HUES6 (cell line): ENCODE measurements around the gene EXOC6B.

Experiments
- H3K27ac ChIP-seq: 2 replicates; pipeline ENCODE4 v1.7.0; 2013; ENCODE audit warnings: low read depth, mild to moderate bottlenecking, low read length, inconsistent platforms
- H3K27me3 ChIP-seq: 2 replicates; pipeline ENCODE4 v1.6.1; 2013; ENCODE audit warnings: low read length; ENCODE audit not compliant: control insufficient read depth, insufficient read depth
- H3K36me3 ChIP-seq: 2 replicates; pipeline ENCODE4 v1.6.1; 2013; ENCODE audit warnings: low read length; ENCODE audit not compliant: control insufficient read depth, insufficient read depth
- H3K4me1 ChIP-seq: 2 replicates; pipeline ENCODE4 v1.6.1; 2013; ENCODE audit warnings: low read length; ENCODE audit not compliant: control insufficient read depth, insufficient read depth
- H3K4me3 ChIP-seq: 2 replicates; pipeline ENCODE4 v1.5.1; 2013; ENCODE audit warnings: low read depth, low read length
- H3K9ac ChIP-seq: one replicate; pipeline ENCODE4 v1.6.1; 2013; ENCODE audit warnings: mild to moderate bottlenecking, low read length
- H3K9me3 ChIP-seq: 2 replicates; pipeline ENCODE4 v1.6.1; 2013; ENCODE audit warnings: low read depth, low read length; ENCODE audit not compliant: control insufficient read depth, insufficient read depth

Gene EXOC6B

DNA sequence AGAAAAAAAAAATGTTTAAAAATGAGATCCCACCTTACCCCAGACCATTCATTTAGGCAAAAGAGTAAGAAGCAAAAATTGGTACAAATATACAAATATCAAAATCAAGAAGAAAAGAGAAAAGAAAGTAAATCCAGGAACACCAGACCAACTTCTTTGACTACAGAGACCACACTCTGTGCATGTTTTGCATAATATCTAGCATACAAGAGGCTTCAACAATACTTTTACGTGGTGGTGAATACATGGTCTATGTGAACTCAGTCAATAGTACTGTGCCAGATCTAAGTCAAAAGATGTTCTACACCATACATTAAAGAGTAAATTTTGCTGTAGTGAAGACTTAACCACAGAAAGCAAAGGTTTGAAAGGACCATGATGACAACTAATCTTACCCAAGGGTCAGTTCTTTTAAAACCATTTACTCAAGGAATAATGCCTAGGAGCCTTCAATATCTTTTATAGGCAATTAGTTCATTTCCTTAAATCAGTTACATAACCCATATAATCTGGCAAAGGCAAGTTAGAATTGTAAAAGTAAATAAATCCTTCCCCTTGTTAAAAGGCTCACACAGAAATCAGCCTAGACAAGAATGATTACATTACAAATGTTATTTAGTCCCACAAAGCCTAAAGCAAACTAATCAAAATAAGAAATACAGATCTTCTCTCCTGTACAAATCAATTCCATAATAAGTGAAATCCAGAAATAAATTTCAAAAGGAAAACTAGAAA lies 115.2 kb downstream of the EXOC6B start:
- Histone ChIP-seq H3K9ac (no peak overlapping the region), H3K36me3 (0 out of 2 replicates have a peak, but pooled peaks cover 2% of the 10 kb centered on the region), H3K4me3 (no peak overlapping the region), H3K9me3 (no peaks in the 10 kb centered on the region), H3K27me3 (no peaks in the 10 kb centered on the region), H3K4me1 (no peaks in the 10 kb centered on the region), H3K27ac (no peak overlapping the region)

DNA sequence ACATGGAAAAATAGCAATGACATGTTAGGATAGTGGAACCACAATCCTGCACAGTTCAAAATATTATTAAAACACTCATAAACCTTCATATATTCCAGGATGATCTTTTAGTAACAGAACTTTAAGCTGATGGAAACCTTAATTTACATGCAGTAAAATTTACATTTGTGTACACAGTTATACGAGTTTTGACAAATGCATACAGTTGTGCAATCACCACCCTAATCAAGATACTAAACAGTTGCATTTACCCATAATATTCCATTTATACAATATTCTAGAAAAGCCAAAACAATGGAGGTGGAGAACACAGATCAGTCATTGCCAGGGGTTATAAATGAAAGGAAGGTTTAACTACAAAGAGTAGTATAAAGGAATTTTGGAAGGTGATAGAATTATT lies 117.6 kb downstream of the EXOC6B start:
- Histone ChIP-seq H3K9me3 (no peaks in the 10 kb centered on the region), H3K4me1 (no peaks in the 10 kb centered on the region), H3K4me3 (no peak overlapping the region), H3K27me3 (no peaks in the 10 kb centered on the region), H3K9ac (no peak overlapping the region), H3K27ac (no peak overlapping the region), H3K36me3 (0 out of 2 replicates have a peak, but pooled peaks cover 2% of the 10 kb centered on the region)

DNA sequence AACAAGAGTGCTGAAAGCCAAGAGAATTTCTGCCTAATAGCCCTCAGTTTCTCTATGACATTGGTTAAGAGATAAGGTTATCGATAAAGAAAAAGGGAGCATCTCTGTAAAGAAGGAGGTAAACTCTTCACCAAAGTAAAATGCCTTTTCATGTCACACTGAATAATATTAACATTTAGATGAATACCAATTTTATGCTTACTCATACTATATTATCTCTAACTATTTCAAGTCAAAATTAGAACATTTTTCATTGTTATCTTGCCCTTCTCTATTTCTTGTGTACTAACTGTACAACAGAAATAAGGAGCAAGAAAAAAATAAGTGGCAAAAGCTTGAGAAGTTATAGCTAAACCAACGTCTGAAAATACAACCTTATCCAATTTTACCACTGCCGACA lies 127.5 kb downstream of the EXOC6B start:
- Histone ChIP-seq H3K4me1 (peaks cover 8% of the 10 kb centered on the region), H3K36me3 (no peaks in the 10 kb centered on the region), H3K9me3 (no peaks in the 10 kb centered on the region), H3K27ac (no peak overlapping the region), H3K4me3 (no peak overlapping the region), H3K27me3 (no peaks in the 10 kb centered on the region), H3K9ac (no peak overlapping the region)

DNA sequence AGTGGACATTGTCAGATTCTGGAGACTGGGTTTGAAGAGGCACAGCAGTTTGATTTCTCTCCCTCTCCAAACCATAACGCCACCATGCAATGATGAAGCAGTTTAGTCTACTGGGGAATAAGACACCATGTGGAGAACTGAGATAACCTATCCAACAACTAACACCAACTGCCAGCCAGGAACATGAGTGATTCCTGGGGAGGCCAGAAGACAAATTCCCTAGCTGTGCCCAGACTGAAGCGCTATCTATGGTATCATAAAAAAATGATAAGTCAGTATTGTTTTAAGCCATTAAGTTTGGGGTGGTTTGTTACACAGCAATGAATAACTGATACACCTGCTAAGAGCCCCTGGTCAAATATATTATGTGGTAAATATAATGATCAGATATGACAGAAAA lies 129.3 kb downstream of the EXOC6B start:
- Histone ChIP-seq H3K9me3 (no peaks in the 10 kb centered on the region), H3K4me1 (peaks cover 8% of the 10 kb centered on the region), H3K4me3 (no peak overlapping the region), H3K36me3 (no peaks in the 10 kb centered on the region), H3K9ac (no peak overlapping the region), H3K27me3 (no peaks in the 10 kb centered on the region), H3K27ac (no peak overlapping the region)

DNA sequence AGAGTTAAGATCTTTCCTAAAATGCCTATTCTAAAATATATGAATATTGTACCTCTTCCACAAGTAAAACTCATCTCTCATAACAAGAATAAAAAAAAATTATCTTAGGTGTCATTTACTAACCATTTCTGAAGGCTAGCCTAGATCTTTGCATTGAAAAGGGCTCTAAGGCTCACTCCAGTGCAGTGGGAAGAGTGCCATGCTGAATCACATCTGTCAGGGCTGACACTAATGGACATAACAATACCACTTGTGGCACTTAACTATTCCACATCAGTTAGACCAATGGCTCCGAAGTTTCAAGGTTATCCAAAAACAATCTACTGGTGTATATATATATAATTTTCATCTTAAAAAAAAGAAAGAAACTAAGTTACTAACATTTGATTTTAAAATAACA lies 130.2 kb downstream of the EXOC6B start:
- Histone ChIP-seq H3K4me3 (no peak overlapping the region), H3K9ac (no peak overlapping the region), H3K9me3 (no peaks in the 10 kb centered on the region), H3K4me1 (peaks cover 8% of the 10 kb centered on the region), H3K27ac (no peak overlapping the region), H3K36me3 (no peaks in the 10 kb centered on the region), H3K27me3 (no peaks in the 10 kb centered on the region)

DNA sequence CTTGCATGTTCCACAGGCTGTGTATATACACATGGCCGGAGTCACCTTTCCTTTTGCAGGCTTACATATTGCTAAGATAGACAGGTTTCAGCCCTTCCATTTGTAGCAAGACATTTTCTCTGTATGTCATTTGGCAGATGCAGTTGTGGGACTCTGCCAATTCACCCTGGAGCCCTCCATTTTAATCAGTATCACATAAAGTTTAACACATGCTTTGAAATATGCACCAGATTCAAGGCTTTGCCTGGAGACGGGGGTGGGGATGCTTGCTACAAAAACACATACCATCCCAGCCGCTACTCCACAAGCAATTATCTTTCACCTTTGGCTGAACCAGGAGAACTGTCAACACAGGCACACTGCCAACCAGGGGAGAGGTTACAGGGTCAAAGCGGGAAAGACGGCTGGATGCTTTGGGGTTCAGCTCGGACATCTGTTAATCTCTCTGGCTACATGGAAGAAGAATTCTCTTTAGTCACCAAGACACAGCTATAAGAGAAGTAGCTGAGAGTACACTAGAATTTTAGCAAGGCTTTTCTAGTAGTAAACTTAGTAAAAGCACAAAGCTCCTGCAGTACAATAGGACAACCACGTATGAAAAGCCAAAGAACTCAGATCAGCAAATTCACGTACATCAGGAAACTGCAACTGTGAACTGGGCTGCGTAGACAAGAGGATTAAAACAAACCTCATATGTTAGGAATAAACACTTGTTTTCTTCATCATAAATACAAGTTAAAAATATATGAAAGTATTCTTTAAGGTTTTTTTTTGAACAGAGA lies 130.9 kb downstream of the EXOC6B start:
- no peaks in the 10 kb centered on the region for H3K9me3 ChIP-seq
- no peaks in the 10 kb centered on the region for H3K27me3 ChIP-seq
- no peak overlapping the region for H3K4me3 ChIP-seq
- no peaks in the 10 kb centered on the region for H3K36me3 ChIP-seq
- no peak overlapping the region for H3K27ac ChIP-seq
- H3K4me1 ChIP-seq: peaks cover 8% of the 10 kb centered on the region
- H3K9ac ChIP-seq: no peak overlapping the region

DNA sequence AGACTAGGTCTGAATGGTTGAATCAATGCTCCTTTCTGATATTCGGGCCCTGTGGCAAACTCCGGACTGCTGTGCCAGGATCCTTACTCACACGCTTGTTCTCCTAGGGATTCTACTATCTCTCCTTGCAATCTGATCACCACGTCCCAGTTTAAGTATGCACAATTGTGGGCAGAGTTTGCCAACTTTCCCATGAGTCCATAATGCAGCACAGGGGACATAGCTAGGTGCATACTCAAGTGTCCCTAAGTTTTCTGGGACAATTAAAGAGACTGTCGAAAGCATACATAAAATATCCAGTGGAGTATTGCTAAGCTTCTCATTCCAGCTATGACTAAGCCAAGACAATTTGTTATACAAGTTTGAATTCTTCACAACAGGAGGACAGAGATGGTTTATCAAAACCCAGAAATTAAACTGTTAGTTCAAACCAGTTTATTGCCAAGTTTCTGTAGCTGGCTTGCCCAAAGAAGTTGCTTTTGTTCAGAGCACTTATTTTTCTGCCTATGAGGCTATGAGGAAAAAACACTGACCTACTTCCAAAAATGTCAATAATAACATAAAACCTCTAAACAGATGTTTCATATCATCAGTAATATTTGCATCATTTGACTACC lies 136.1 kb downstream of the EXOC6B start:
- Histone ChIP-seq H3K9ac (no peak overlapping the region), H3K4me3 (no peak overlapping the region), H3K9me3 (no peaks in the 10 kb centered on the region), H3K4me1 (peaks cover 4% of the 10 kb centered on the region), H3K27ac (no peak overlapping the region), H3K36me3 (no peaks in the 10 kb centered on the region), H3K27me3 (no peaks in the 10 kb centered on the region)

DNA sequence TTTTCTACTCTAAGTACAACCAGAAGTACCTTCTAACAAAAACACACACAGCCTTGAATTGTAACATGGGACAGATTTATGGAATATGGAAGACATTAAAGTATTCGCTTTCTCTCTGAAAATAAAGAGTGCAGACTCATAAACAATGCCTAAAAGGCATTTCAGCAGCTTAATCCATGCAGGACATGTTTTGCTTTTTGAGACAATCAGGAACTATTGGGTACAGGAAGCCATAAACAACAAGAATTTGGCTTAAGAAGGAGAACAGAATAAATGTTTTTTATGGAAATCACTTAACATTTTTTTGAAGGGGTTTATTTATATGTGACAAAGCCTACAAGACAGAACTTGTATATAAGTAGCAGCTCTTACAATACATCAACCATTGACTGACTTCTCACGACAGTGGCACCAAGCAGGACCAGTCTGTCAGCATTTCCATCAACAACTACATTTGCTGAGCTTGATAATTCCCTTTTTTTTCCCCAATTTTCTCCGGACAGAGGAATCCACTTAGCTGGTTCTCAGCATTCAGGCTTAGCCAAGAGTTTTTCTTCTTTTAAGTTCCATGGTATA lies 140.1 kb downstream of the EXOC6B start:
- Histone ChIP-seq H3K27me3 (no peaks in the 10 kb centered on the region), H3K36me3 (no peaks in the 10 kb centered on the region), H3K9ac (no peak overlapping the region), H3K9me3 (no peaks in the 10 kb centered on the region), H3K27ac (no peak overlapping the region), H3K4me1 (no peaks in the 10 kb centered on the region), H3K4me3 (no peak overlapping the region)

DNA sequence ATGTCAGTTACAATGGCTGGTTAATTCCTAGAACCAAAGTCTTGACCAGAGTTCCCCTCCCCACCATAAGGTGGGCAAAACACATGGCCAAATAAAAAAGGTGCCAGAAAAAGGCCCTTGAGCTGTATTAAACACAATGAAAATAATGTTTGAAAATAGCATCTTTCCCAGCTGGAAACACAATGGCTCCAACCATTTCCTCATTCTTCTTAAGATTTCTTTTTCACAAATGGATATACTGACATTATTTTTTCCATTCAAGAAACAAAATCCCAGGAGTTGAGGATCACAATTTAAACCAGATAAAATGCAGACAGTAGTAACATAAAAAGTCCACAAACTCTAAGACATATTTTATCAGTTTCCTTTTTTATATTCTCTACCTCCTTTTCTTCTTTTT lies 143.8 kb downstream of the EXOC6B start:
- no peaks in the 10 kb centered on the region for H3K9me3 ChIP-seq

DNA sequence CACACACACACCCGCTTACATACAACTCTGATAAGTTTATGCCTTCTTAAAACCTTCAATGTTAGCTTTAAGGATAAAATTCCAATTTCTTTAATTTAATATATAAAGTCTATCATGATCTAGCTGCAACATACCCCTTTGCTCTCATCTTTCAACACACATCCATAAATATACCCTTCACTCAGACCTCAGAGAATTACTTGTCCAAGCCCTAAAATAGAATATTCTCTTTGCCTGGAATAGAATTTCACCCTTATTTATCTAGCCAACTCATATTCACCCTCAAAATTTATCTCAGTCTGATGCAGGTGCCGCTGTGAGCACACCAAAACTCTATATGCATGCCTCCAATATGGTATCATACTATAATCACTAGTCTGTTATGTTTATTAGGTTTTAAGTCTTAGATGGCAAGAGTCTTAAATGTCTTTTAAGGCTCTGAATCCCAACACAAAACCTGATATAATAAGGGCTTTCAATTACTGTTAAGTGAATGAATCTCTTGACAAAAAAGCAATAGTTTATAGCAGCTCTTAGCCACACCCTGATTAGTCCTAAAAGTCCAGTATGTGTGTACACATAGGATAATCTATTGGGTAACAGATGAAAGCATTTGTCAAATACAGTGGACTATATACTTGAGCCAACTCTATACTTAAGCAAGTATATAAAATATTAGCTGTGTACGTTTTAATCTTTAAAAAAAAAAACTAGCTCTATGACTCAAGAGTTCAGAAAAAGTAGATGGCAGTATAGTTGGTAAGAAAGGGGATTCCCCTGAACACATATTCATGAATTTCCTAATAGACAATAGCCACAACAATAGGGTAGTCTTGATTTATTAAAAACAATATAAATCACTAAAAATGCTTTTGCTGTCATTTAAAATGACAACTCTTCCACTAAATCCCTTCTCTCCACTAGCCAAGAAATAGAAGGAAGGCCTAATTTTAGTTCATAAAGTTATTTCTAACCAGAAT lies 144.5 kb downstream of the EXOC6B start:
- no peaks in the 10 kb centered on the region for H3K27me3 ChIP-seq
- H3K9ac ChIP-seq: no peak overlapping the region
- H3K27ac ChIP-seq: no peak overlapping the region
- no peaks in the 10 kb centered on the region for H3K36me3 ChIP-seq
- no peak overlapping the region for H3K4me3 ChIP-seq
- H3K9me3 ChIP-seq: no peaks in the 10 kb centered on the region
- H3K4me1 ChIP-seq: no peaks in the 10 kb centered on the region

More for the DNA sequence above, 143.8 kb downstream of the EXOC6B start:
- no peaks in the 10 kb centered on the region for H3K36me3 ChIP-seq
- H3K9ac ChIP-seq: no peak overlapping the region
- H3K27me3 ChIP-seq: no peaks in the 10 kb centered on the region
- H3K4me1 ChIP-seq: no peaks in the 10 kb centered on the region
- H3K27ac ChIP-seq: no peak overlapping the region
- H3K4me3 ChIP-seq: no peak overlapping the region
